Bone marrow (tissue), 2 donors: Measurements from ENCODE around the gene CALY.

ENCODE experiments used
- DNase-seq, 2 donors: peaks; one replicate each; lab custom pipeline; 2025; lab: John Stamatoyannopoulos, UW

CALY gene

GRCh38 chr10:133350950-133351329, 14.2 kb upstream of the CALY start:
- DNase-seq, result no peak

GRCh38 chr10:133350283-133350949, 13.7 kb upstream of the CALY start:
- DNase-seq, result no peak

- DNase-seq, result no peak
These were observed 12.9 kb upstream of the CALY start for GRCh38 chr10:133349577-133350011.

- no peak for DNase-seq
These were observed 12.5 kb upstream of the CALY start for GRCh38 chr10:133349160-133349568.

GRCh38 chr10:133347710-133348517, 11.2 kb upstream of the CALY start:
- DNase-seq, result no peak

- no peak for DNase-seq
These were observed 9.7 kb upstream of the CALY start for GRCh38 chr10:133346413-133346812.

GRCh38 chr10:133344236-133344635, 7.5 kb upstream of the CALY start:
- no peak for DNase-seq

GRCh38 chr10:133343558-133343957, 6.9 kb upstream of the CALY start:
- DNase-seq, result no peak

GRCh38 chr10:133342942-133343341, 6.2 kb upstream of the CALY start:
- no peak for DNase-seq

- no peak for DNase-seq
These were observed 5.3 kb upstream of the CALY start for GRCh38 chr10:133341983-133342382.

GRCh38 chr10:133339708-133340380, 3.1 kb upstream of the CALY start:
- no peak for DNase-seq

GRCh38 chr10:133338080-133339071, 1.7 kb upstream of the CALY start:
- no peak for DNase-seq

GRCh38 chr10:133337370-133337725, 652 bp upstream of the CALY start:
- DNase-seq, result no peak

GRCh38 chr10:133336118-133336576, 549 bp downstream of the CALY start:
- no peak for DNase-seq

- peak in 1 of 2 donors; percentile 19 for DNase-seq
These were observed 1.2 kb downstream of the CALY start for GRCh38 chr10:133335246-133336117.

GRCh38 chr10:133334503-133335245, 2.0 kb downstream of the CALY start:
- DNase-seq, result no peak

- DNase-seq, result no peak
These were observed 3.6 kb downstream of the CALY start for GRCh38 chr10:133332936-133333699.

- DNase-seq, result peak; percentile 49 to 70
These were observed 7.0 kb downstream of the CALY start for GRCh38 chr10:133329491-133330202.
